HG02642 (cell line): ENCODE data around the gene TMEM97.
"Not testable (repeated sequence)": the region's sequence is repeated elsewhere in the genome, so short reads cannot be mapped to it uniquely, and the experiment has no call there.

Source experiments
- ATAC-seq: cut with Tn5 transposase; IDR thresholded peaks from one replicate; pipeline ENCODE4 v1.9.1; 2021; ENCODE audit warnings: mild to moderate bottlenecking; ENCODE audit not compliant: unreplicated experiment, poor library complexity

TMEM97 gene

DNA sequence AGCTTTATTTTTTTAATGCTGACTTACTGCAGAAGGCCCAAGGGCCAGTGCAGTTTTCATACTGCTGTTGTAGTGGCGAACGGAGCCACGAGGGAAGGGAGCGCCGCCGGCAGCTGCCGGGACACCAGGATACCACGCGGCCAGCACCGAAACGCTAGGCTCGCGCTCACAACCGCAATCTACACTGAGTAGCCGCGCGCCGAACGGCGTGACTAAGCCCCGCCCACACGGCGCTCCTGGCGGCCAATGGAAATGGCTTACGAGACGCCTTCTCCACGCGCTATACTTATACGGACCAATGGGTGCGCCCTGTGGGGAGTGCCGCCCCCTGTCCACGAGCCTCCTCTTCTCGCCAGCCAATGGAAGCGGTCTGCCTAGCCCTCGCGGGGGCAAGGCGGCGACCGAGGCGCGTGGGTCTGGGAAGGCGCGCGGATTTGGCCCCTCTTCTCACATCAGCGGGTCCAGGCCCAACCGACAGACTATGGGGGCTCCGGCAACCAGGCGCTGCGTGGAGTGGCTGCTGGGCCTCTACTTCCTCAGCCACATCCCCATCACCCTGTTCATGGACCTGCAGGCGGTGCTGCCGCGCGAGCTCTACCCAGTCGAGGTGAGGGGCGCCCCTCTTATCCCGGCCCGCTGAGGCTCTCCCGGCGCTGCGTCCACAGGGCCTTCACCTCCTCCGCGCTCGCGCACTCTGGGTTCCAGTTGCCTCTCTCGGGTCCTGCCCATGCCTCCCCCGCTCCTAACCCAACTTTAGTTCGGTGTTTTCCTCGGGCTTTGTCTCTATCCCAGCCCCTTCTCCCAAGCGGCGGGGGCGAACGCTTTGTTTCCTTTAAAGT is at the start of gene TMEM97:
Gene TMEM97 (plus strand): TSS at position 442 of the 839 bp plus-strand sequence. CDS start 40 bp downstream, at position 482.
- ATAC-seq = peak; percentile 96

DNA sequence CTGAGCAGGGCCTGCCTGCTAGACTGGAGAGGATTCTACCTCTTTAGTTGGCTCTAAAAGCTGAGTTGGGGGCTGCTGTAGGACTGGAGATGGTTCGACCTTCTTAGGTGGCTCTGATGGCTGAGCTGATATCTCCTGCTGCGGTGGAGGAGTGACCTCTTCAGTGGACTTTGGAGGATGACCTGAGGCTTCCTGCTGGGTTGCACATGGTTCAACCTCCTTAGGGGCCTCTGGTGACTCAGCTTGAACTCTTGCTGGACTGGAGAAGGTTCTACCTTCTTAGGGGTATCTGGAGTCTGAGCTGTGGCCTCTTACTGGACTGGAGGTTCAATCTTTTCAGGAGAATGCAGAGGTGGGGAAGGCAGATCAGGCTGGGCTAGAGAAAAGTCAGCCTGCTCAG is 48.9 kb upstream of the TMEM97 start:
- no peak for ATAC-seq

DNA sequence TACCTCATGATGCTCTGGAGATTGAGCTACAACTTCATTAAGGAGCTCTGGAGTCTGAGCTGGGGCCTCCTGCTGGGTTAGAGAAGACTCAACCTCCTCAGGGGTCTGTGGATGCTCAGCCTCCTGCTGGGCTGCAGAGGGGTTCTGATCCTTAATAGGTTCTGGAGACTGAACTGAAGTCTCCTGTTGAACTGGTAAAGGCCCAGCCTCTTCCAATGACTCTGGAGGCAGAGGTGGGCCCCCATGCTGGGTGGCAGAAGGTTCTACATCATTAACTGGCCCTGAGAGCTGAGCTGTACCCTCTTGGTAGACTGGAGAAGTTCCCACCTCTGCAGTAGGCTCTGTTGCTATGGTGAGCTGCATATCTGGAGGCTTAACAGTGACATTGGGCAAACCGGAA is 48.1 kb upstream of the TMEM97 start:
- no peak for ATAC-seq

DNA sequence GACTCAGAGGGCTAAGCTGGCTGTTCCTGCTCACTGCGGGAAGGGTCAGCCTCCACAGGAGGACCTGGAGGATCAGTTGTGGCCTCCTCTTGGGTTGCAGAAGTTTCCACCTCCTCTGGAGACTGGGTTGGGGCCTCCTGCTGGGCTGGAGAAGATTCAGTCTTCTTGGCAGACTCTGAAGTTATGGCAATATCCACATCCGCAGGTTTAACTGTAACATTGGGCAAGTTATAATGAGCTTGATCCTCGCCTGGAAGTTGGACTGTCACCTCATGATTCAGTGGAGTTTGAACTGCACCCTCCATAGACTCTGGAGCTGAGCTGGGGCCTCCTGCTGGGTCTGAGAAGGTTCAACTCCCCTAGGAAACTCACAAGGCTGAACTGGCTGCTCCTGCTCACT is 47.6 kb upstream of the TMEM97 start:
- no peak for ATAC-seq

DNA sequence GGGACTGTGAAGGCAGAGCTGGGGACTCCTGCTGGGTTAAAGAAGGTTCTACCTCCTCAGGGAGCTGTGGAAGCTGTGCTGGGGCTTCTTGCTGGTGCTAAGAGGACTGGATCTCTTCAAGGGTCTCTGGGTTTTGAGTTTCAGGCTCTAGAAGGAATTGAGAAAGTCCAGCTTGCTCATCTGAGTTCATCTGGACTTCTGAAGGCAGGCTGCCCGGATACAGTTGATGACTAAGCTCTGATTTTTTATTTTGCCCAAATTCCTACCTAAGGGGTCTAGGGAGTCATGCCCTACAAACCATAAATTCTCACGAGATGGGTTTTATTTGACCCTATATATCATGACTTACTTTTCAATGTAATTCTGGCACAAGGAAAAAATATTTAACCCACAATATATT is 46.8 kb upstream of the TMEM97 start:
- ATAC-seq = no peak

DNA sequence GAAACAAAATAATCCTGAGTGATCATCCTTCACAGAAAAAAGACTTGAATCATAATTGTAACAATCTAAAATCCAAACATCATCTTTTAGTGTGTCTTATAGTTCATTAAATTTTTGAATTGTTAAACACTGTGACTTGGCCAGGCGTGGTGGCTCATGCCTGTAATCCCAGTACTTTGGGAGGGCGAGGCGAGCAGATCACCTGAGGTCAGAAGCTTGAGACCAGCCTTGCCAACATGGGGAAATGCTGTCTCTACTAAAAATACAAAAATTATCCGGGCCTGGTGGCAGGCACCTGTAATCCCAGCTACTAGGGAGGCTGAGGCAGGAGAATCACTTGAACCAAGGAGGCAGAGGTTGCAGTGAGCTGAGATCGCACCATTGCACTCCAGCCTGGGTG is 45.7 kb upstream of the TMEM97 start:
- ATAC-seq = not testable (repeated sequence)

DNA sequence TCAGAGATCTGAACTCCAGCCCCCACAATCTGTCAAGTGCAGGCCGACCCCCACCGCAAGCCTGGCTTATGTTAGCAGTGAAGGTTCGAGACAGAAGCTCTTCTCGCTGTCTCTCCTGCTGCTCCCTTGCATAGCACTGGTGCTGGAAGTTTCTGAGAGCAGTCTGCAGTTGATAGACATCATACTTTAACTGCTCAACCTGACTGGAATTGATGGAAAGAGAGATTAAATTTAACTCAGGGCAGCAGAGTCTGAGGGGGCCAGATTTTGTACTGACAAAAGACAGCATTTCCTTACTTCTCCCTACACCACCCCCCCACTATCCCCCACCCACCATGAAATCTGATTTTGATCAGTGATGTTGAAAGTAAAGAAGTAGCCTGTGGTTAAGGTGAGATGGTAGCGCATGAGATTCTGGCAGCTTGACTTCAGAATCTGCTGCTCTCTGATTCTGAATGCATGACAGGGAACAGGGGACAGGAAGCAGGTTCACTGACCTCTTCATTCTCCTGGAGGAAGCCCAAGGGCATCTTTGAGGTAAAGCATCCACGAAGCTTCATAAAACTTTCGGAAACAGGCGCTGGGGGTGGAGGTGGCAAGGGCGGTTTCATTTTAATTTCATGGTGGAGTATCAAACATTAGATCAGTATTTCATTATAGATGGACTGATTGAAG is 44.3 kb upstream of the TMEM97 start:
- no peak for ATAC-seq

DNA sequence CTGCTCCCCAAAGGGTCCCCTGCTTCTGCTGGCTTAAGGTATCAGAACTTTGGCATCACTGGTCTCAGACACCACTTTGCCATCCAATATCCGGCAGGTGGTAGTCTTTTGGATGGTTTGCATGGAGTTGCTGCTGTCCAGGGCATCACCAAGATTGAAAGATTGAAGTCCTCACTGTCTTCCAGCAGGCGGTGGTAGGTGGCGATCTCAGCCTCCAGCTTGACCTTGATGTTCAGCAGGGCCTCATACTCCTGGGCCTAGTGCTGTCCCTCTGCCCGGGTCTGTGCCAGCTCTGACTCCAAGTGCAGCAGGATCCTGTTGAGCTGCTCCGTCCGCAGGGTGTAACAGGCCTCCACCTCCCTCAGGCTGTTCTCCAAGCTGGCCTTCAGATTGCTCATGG is 43.0 kb upstream of the TMEM97 start:
- no peak for ATAC-seq

DNA sequence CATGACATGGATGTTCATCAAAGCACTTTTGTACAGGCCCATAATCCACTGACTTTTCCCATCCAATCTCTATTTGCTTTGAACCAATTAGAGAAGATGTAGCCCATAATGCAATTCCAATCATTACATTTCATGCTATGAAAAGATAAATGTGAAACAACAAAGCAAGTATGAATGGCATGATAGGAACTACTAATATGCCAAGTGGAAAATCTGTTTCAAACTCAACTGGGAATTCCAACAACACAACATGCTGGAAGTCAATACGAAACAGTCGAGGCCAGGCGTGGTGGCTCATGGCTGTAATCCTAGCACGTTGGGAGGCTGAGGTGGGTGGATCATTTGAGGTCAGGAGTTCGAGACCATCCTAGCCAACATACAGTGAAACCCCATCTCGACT is 39.6 kb upstream of the TMEM97 start:
- no peak for ATAC-seq

DNA sequence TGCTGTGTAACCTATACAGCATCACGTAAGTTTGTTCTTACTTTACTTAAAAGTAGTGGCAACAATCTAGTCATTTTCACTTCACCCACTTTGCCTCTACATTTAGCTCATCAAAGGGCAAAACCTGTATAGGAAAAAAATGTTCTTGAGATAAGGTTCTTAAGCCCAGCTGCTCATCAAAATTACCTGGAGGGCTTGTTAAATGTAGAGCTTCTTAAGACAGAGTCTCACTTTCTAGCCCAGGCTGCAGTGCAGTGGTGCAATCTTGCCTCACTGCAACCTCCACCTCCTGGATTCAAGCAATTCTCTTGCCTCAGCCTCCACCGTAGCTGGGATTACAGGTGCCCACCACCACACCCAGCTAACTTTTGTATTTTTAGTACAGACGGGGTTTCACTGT is 38.2 kb upstream of the TMEM97 start:
- no peak for ATAC-seq

DNA sequence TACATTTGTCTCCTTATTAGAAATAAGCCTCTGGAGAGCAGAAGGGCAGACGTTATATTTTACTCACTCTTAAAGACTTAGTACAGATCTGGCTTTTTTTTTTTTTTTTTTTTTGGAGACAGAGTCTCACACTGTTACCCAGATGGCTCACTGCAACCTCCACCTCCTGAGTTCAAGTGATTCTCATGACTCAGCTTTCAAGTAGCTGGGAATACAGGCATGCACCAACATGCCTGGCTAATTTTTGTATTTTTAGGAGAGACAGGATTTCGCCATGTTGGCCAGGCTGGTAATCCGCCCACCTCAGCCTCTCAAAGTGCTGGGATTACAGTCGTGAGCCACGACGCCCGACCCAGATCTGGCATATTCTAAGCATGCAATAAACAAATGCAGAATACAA is 36.4 kb upstream of the TMEM97 start:
- ATAC-seq = no peak

DNA sequence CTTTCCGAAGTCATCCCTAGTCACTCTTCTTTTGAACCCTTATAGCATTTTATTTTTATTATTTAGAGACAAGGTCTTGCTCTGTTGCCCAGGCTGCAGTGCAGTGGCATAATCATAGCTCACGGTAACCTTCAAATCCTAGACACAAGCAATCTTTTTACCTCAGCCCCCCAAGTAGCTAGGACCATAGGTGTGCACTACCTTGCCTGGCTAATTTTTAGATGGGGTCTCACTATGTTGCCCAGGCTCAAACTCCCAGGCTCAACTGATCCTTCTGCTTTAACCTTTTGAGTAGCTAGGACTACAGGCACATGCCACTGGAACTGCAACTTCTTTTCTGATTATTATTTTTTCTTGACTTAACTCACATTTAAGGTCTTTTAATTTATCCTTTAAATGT is 33.0 kb upstream of the TMEM97 start:
- no peak for ATAC-seq

DNA sequence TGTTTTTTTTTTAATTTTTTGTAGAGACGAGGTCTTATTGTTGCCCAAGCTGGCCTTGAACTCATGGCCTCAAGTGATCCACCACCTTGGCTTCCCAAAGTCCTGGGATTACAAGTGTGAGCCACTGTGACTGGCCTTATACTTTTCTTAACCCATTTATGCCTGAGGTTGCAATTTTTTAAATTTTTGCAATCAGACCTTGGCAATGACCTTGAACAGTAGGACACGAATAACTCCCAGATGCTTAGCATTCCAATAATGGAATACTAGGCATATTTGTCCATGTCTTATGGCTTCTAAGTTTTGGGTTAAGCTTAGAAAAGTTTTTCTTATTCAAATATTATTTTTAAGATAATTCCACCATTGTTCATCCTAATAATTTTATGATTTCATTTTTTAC is 28.3 kb upstream of the TMEM97 start:
- no peak for ATAC-seq

DNA sequence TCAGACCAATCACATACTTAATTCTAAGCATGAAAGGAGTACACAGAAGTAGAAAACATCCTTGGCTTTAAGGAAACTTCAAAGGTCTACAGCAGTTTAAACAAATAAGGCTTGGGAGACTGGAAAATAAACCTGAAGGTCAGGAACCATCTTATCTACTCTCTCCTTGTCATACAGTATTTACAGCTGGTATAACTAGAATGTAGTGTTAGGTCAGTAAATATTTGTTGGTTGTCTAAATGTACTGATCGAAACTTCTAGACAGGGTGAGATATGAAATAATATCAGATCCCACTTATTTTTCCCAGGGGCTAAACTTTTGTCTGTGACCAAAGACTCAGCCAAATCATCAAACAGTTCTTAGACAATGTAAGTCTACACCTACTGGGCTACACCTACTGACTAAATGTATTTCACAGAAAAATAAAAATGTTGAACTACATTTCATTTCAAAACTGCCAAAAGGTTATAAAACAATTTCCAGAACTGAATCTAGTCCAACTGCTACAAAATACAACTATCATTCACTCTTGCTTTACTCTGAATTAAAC is 27.1 kb upstream of the TMEM97 start:
- no peak for ATAC-seq

DNA sequence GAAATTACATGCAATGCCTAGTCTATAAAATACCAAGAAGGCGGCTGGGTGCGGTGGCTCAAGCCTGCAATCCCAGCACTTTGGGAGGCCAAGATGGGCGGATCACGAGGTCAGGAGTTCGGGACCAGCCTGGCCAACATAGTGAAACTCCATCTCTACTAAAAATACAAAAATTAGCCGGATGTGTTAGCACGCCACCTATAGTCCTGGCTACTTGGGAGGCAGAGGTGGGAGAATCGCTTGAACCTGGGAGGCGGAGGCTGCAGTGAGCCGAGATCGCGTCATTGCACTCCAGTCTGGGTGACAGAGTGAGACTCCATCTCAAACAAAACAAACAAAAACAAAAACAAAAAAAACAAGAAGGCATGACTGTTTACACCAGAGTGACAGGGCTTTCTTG is 26.1 kb upstream of the TMEM97 start:
- ATAC-seq = not testable (repeated sequence)

DNA sequence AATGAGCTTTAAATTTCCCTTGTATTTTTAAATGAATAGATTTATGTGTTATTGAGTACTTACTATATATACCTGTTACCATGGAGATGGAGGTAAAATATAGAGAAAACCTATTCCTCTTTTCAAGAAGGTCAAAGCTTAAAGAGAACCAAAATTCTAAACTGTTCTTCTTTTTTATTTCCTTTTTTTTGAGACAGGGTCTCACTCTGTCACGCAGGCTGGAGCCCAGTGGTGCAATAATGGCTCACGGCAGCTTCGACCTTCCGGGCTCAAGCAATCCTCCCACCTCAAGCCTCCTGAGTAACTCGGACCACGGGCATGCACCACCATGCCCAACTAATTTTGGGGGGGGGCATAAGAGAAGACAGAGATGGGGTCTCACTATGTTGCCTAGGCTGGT is 25.0 kb upstream of the TMEM97 start:
- ATAC-seq = no peak

DNA sequence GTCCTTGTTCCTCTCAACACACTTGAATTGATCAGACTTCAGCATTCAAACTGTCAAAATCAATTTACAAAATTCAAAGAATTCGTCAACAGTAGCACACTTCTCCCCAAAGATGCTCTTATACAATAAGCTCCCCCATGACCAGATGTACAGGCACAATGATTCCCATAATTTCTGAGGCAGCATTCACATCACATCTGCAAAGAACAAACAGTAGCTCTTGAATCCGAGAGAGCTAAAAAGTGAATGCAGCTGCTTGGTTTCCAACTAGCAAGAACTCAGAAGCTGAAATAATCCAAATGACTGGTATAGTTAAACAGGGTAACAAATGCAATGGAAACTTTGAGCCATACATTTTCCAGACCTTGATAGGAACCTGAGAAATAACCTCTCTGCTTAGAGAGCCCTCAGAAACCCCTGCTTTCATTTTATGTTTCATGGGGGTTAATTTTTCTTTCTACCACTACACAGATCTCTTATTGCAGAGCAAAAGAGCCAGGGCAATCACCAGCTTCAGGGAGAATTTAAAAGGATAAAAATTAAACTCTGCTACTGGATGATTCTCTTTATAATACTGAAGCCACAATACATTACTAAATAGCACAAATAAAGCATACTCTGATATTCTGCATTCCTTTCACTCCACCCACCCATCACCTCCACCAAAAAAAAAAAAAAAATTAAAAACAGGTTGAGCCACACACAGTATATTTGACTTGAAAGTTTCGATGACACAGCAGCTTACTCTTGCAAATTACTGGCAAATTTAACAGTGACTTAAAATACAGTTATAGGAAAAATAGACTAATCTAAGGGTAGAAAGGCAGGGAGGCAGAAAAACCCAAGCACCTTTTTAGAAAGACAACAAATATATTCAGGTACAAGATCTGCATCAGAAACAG is 23.1 kb upstream of the TMEM97 start:
- ATAC-seq = no peak

DNA sequence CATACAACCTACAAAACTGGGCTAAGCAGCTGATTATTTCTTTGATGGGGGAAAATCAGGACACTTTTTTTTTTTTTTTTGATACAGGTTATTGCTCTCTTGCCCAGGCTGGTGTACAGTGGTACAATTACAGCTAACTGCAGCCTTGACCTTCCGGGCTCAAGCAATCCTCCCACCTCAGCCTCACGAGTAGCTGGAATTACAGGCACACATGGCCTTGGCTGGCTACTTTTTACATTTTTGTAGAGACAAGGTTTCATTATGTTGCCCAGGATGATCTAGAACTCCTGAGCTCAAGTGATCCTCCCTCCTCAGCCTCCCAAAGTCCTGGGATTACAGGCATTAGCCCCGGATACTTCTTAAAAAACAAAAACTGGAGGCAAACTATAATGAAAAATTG is 20.6 kb upstream of the TMEM97 start:
- ATAC-seq = no peak

DNA sequence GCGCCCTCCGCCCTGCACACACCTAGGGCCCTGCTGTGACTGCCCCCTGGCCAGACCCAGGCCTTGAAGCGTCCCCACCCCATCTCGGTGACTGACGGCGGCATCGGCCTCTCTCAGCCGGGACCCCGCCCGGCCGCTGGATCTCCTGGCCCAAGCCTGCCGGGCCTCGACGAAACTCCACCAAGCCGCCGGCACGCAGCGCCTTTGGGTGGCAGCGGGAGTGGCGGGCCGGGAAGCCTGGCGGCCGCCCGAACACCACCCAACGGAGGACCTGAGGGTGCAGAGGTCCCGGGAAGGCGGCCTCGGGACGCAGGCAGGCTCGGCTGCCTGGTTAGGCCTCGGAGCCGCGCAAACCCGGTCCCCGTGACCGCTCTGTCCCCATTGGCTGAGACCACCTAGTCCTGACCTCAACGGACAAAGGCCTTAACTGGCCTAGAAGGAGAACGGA is 12.0 kb upstream of the TMEM97 start:
- no peak for ATAC-seq

DNA sequence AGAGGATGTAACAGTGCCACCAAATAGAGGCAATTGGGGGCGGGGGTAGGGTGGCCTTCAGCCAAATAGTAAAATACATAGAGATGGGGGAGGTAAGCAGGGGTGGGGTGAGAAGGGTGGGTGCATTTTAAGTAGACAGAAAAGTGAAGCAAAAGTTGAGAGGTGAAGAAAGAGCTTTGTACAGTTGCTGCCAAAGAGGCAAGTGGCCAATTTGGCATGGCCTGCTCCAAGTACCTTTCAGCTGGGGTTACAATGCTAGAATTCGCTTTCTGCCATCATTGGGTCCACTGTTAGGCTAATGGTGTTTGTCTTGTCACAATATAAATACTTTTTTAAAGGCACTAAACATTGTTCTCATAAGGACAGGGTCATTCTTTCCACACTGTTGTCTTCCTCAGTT is 5.2 kb upstream of the TMEM97 start:
- ATAC-seq = no peak
